HG02970 (cell line): ENCODE measurements around the gene LOXHD1.

Experiments
- ATAC-seq: cut with Tn5 transposase; IDR thresholded peaks from one replicate; pipeline ENCODE4 v1.9.1; 2021; ENCODE audit warnings: mild to moderate bottlenecking, moderate library complexity, moderate number of reproducible peaks; ENCODE audit not compliant: unreplicated experiment, low FRiP score

Gene LOXHD1

GRCh38 chr18:46554406-46555080 lies 102.5 kb downstream of the LOXHD1 start:
- no peak for ATAC-seq

- no peak for ATAC-seq
These were observed 106.4 kb downstream of the LOXHD1 start for GRCh38 chr18:46550609-46551008.

DNA sequence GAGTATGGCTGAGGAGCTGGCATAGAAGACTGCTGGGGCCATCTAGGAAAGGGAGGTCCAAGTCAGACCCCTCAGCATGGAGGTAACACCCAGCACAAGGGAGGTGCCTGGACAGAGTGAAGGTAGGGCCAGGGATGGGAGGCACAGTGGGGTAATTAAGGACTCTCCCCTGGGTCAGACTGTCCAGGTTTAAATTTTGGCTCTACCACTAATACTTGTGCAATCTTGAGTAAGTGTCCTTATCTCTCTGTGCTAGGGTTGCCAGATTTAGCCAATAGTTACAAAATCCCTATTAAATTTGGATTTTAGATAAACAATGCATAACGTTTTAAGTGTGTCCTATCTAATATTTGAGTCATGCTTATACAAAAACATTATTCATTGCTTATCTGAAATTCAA lies 109.5 kb downstream of the LOXHD1 start:
- no peak for ATAC-seq

DNA sequence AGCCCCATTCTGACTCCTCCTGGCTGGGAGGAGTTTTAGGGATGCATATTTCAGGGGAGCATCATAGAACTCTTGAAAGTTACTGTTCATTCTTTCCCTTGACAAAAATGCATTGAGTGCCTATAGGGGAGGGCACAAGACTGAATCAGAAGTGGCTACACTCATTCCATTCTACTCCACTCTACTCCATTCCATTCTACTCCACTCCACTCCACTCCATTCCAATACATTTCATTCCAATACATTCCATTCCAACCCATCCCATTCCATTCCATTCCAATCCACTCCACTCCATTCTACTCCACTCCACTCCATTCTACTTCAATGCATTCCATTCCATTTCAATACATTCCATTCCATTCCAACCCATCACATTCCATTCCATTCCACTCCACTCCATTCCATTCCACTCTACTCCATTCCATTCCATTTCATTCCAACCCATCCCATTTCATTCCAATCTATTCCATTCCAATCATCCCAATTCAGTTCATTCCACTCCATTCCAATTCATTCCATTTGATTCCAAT lies 110.8 kb downstream of the LOXHD1 start:
- no peak for ATAC-seq

DNA sequence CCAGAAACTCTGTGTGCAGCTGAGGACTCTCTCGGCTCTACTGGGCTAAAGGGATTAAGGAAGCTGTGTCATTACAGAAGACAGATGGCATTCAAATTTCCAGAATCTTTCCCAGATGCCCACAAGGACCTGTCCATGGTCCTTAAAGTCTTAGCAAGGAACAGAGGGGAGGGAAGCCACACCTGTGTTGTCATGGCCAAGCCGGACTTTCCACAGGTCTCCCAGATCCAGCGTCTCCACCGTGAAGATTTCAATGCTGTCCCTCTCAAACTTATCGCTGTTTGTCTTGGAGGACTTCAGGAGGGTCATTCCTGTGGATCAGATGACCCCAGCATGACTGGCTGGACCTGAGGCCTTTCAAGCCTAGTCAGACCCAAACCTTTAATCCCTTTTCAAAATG lies 114.5 kb downstream of the LOXHD1 start:
- ATAC-seq = no peak

DNA sequence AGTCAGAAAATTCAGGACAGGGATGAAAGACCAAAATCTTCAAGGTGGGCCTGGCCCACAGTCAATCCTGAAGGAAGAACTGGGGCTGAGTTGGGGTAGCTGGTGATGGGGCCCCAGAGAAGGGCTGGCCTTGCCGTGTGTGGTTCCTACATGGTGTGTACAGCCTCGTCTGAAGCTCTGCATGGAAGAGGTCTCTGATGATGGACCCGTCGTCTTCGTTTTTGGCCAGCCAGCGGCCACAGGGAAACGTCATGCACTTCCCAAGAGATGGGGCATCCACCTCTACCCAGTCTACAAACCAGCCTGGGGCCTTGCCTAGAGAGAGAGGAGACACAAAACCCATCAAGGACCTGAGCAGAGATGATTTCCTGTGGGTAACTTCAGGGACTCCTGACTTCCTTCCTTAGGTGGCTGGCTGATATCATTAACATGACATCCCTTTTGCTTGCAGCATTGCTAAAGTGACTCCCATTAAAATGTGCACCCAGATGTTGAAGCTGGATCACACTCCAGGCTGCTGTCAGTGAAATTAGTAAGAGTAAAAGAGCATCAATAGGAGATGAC lies 115.3 kb downstream of the LOXHD1 start:
- ATAC-seq = no peak

DNA sequence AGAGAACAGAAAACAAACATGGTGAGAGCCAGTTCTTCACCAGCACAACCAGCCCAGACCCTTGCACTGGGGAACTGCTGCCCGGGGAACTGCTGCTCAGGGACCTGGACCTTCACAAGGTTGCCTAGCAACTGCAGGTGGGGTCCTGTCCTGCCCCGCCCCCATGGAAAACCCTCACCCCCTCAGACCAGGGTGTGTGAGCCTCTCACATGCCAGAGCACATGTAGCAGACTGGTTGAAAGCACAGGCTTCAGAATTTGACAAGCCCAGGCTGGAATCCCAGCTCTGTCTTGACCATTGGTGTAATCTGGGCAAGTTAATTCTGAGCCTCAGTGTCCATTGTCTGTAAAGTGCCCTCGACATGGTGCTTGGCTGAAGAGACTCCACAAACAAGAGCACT lies 118.6 kb downstream of the LOXHD1 start:
- no peak for ATAC-seq

- ATAC-seq = no peak
These were observed 120.7 kb downstream of the LOXHD1 start for GRCh38 chr18:46536215-46536874.

DNA sequence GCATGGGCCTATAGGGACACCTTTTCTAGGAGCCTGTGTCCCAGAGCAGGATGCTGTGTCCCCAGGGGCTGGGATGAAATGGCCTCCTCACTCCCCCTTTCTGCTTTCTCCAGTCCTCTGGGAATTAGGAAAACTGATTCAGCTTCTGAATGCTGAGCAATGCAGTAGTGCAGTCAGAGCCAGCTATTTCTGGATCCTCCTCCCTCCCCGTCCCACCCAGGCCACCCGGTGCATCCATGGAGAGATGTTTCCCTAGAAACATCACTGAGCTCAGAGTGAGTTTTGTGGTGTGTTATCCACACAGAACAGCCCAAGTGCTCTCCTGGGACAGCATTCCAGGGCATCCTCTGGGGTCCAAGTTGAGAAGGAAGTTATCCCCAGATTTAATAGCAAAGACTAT lies 125.5 kb downstream of the LOXHD1 start:
- ATAC-seq = no peak

DNA sequence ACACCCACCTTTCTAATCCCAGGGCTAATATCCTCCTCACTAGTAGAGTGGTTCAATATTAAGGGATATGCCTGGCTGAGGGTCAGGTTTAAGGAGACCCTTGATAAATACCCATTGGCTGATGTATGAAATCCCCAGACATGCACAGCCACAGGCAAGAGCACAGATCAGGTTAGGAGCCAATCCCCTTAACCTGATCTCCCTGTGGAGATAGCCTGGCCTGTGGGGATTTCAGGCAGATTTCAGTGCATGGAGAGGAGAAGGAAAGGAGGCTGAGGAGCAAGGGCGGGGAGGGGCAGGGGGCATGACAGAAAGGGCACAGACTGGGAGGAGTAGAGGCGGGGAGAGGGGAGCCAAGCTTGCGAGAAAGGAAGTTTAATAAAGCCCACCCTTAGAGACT lies 129.0 kb downstream of the LOXHD1 start:
- no peak for ATAC-seq

DNA sequence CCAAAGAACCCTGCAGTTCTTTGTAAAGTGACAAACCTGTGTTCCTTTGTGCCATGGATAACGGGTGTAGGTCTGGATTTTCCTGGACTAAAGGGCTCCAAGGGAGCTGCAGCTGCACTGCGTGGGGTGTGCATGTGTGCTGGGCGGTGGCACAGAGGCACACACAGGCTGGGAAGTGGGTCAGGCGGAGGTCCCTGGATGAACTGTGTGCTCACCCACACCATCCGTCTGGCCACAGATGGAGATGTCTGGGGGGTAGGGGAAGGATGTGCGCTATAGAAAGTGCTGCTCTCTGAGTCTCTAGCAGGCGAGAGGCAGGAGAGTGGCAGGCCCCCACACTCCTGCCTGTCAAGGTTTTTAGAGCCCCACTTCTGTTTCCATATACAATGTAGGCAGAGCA lies 137.2 kb downstream of the LOXHD1 start:
- no peak for ATAC-seq

GRCh38 chr18:46518438-46518837 lies 138.6 kb downstream of the LOXHD1 start:
- no peak for ATAC-seq

DNA sequence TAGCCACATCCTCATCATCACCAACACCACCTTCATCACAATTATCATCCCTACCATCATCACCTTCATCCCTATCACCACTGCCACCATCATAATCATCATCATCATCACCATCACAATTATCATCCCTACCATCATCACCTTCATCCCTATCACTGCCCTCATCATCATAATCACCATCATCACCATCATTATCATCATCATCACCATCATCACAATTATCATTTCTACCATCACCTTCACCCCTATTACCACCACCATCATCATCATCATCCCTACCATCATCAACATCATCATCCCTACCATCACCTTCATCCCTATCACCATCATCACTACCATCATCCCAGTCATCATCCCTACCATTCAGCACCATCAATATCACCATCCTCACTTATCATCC lies 140.5 kb downstream of the LOXHD1 start:
- ATAC-seq = no peak

- no peak for ATAC-seq
These were observed 146.6 kb downstream of the LOXHD1 start for GRCh38 chr18:46510386-46510785.

GRCh38 chr18:46509530-46509929 lies 147.5 kb downstream of the LOXHD1 start:
- ATAC-seq = no peak

GRCh38 chr18:46506974-46507586 lies 149.9 kb downstream of the LOXHD1 start:
- ATAC-seq = no peak

DNA sequence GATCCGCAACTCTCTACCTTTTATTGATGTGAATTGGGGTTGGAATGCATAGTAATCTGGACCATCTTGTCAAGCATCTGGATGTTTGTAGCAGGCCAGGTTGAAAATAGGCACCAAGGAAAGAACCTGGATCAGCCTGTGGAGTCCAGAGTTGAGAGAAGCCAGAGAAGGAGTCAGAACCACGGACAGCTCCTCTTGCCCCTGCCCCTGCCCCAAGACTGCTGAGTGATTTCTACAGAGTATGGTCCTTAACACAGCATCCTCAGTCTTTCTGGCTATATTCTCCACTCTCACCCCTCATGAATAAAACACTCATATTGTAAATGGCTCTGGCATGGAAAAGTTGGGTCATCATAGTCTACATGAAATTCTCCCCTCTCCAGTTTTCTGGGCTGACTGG lies 154.6 kb downstream of the LOXHD1 start:
- ATAC-seq = no peak

- no peak for ATAC-seq
These were observed 159.9 kb downstream of the LOXHD1 start for GRCh38 chr18:46497129-46497528.

- no peak for ATAC-seq
These were observed 168.4 kb downstream of the LOXHD1 start for GRCh38 chr18:46488471-46489213.

GRCh38 chr18:46485675-46486194 lies 171.3 kb downstream of the LOXHD1 start:
- ATAC-seq = no peak
